BJ (cell line): ENCODE data around the gene RTEL1. TPM values are rescaled to one million over a fixed set of nuclear protein-coding genes. Genes with fewer than 3 reads are reported as not detected.

Experiments
- CTCF ChIA-PET: fragments of 350-600 bp; formaldehyde crosslinking; extraction: SDS; loops from one replicate; lab custom pipeline; 2021; ENCODE audit warnings: antibody characterized with exemption, inconsistent platforms; lab: Yijun Ruan, JAX
- POLR2A ChIA-PET: fragments of 300-600 bp; sonication (Branson Sonifier 250); formaldehyde crosslinking; extraction: SDS; loops from one replicate; lab custom pipeline; 2021; ENCODE audit warnings: antibody characterized with exemption; lab: Charles Lee
- DNase-seq: peaks from one replicate; pipeline ENCODE4 v3.0.0-alpha.2; 2011; ENCODE audit warnings: low read depth
- H3K27me3 ChIP-seq: 2 replicates; pipeline ENCODE4 v1.6.0; 2011; ENCODE audit warnings: low read length; ENCODE audit not compliant: control insufficient read depth, insufficient read depth
- H3K36me3 ChIP-seq: 2 replicates; pipeline ENCODE4 v1.5.1; 2011; ENCODE audit warnings: low read length; ENCODE audit not compliant: control insufficient read depth, insufficient read depth
- H3K4me3 ChIP-seq: 2 replicates; pipeline ENCODE4 v1.5.1; 2011; ENCODE audit warnings: low read depth, mild to moderate bottlenecking, control low read depth, low read length
- polyA plus RNA-seq: library from polyadenylated mRNA; depleted of rRNA; stranded (reverse); fragments of >200 nt; gene quantifications from 2 replicates; pipeline ENCODE4 v1.2.3, GENCODE V29; 2011
- TF ChIP-seq, protein P1 (sequence below): IDR thresholded peaks from 2 replicates; pipeline ENCODE4 v1.5.1; 2011; ENCODE audit warnings: low read depth, mild to moderate bottlenecking, control low read depth, inconsistent platforms, low read length, moderate library complexity; ENCODE audit not compliant: insufficient read depth

The RTEL1 gene
- polyA plus RNA-seq, 1 experiment = 18.3 TPM

- Histone ChIP-seq H3K36me3 (peaks cover 21% of the 10 kb centered on the region), H3K27me3 (no peaks in the 10 kb centered on the region), H3K4me3 (no peak overlapping the region)
- ChIA-PET CTCF (no interaction called here), POLR2A (no interaction called here)
- DNase-seq = no peak
- TF ChIP-seq, protein P1, sequence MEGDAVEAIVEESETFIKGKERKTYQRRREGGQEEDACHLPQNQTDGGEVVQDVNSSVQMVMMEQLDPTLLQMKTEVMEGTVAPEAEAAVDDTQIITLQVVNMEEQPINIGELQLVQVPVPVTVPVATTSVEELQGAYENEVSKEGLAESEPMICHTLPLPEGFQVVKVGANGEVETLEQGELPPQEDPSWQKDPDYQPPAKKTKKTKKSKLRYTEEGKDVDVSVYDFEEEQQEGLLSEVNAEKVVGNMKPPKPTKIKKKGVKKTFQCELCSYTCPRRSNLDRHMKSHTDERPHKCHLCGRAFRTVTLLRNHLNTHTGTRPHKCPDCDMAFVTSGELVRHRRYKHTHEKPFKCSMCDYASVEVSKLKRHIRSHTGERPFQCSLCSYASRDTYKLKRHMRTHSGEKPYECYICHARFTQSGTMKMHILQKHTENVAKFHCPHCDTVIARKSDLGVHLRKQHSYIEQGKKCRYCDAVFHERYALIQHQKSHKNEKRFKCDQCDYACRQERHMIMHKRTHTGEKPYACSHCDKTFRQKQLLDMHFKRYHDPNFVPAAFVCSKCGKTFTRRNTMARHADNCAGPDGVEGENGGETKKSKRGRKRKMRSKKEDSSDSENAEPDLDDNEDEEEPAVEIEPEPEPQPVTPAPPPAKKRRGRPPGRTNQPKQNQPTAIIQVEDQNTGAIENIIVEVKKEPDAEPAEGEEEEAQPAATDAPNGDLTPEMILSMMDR = no peak
Observed at GRCh38 chr20:63733579-63734081, 75.5 kb downstream of the RTEL1 start.

- peaks cover 21% of the 10 kb centered on the region for H3K36me3 ChIP-seq
- CTCF ChIA-PET = no interaction called here
- DNase-seq = no peak
- H3K4me3 ChIP-seq = no peak overlapping the region
- POLR2A ChIA-PET = no interaction called here
- TF ChIP-seq, protein P1 = no peak
- no peaks in the 10 kb centered on the region for H3K27me3 ChIP-seq
Observed at GRCh38 chr20:63734111-63734945, 76.2 kb downstream of the RTEL1 start.

DNA sequence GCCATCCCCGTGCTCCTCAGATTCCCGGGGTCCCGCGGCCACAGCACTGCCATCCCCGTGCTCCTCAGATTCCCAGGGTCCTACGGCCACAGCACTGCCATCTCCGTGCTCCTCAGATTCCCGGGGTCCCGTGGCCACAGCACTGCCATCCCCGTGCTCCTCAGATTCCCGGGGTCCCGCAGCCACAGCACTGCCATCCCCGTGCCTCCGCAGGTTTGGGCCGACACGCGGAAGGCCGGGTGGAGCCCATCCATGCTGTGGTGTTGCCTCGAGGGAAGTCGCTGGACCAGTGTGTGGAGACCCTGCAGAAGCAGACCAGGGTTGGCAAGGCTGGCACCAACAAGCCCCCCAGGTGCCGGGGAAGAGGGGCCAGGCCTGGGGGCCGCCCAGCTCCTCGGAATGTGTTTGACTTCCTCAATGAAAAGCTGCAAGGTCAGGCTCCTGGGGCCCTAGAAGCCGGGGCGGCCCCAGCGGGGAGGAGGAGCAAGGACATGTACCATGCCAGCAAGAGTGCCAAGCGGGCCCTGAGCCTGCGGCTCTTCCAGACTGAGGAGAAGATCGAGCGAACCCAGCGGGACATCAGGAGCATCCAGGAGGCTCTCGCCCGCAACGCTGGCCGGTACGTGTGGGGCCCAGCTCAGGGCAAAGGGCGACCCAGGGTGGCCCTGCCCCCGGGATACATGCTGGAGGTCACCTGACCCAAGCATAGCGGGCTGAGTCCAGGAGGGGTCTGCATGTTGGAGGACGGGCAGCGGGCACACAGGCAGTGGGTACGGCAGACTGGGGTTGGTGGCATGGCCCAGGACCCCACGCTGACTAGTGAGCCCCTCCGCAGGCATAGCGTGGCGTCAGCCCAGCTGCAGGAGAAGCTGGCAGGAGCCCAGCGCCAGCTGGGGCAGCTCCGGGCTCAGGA, 77.1 kb downstream of the RTEL1 start:
- H3K36me3 ChIP-seq = peaks cover 20% of the 10 kb centered on the region
- TF ChIP-seq, protein P1 = no peak
- POLR2A ChIA-PET = no interaction called here
- DNase-seq = no peak
- CTCF ChIA-PET = no interaction called here
- H3K4me3 ChIP-seq = no peak overlapping the region
- no peaks in the 10 kb centered on the region for H3K27me3 ChIP-seq

- ChIA-PET CTCF (no interaction called here), POLR2A (no interaction called here)
- Histone ChIP-seq H3K36me3 (peaks cover 19% of the 10 kb centered on the region), H3K27me3 (no peaks in the 10 kb centered on the region), H3K4me3 (no peak within 1 kb of the TSS)
- no peak for DNase-seq
- TF ChIP-seq, protein P1 = no peak
Observed at GRCh38 chr20:63735859-63736718, 78.0 kb downstream of the RTEL1 start, which contains the start of gene LIME1. LIME1 (plus strand) TSS chr20:63736664; CDS start chr20:63737550, 886 bp downstream.
